GOT3 (cell line): ENCODE data around the gene SLC29A4.
"Not testable (repeated sequence)": the region's sequence is repeated elsewhere in the genome, so short reads cannot be mapped to it uniquely, and the experiment has no call there.

Experiments used
- DNase-seq: peaks from one replicate; lab custom pipeline; 2025; ENCODE audit warnings: mixed read lengths; lab: John Stamatoyannopoulos, UW

SLC29A4 gene

GRCh38 chr7:5323800-5324781 is 41.3 kb downstream of the SLC29A4 start:
- DNase-seq: not testable (repeated sequence)

GRCh38 chr7:5324961-5325360 is 42.2 kb downstream of the SLC29A4 start:
- no peak for DNase-seq

GRCh38 chr7:5330288-5330687 is 47.5 kb downstream of the SLC29A4 start:
- no peak for DNase-seq

GRCh38 chr7:5332579-5332978 is 49.8 kb downstream of the SLC29A4 start:
- DNase-seq: no peak

GRCh38 chr7:5333121-5334045 is 50.6 kb downstream of the SLC29A4 start:
- DNase-seq: no peak

- no peak for DNase-seq
Observed at GRCh38 chr7:5334671-5335070, 51.9 kb downstream of the SLC29A4 start.

- no peak for DNase-seq
Observed at GRCh38 chr7:5337047-5337446, 54.3 kb downstream of the SLC29A4 start.

GRCh38 chr7:5339955-5340354 is 57.2 kb downstream of the SLC29A4 start:
- DNase-seq: no peak

GRCh38 chr7:5342631-5343030 is 59.9 kb downstream of the SLC29A4 start:
- DNase-seq: no peak

- no peak for DNase-seq
Observed at GRCh38 chr7:5343884-5344283, 61.1 kb downstream of the SLC29A4 start.

- no peak for DNase-seq
Observed at GRCh38 chr7:5344342-5344741, 61.6 kb downstream of the SLC29A4 start.

- no peak for DNase-seq
Observed at GRCh38 chr7:5345171-5345570, 62.4 kb downstream of the SLC29A4 start.

GRCh38 chr7:5345671-5346070 is 62.9 kb downstream of the SLC29A4 start:
- DNase-seq: no peak

GRCh38 chr7:5348134-5349004 is 65.6 kb downstream of the SLC29A4 start:
- no peak for DNase-seq

- no peak for DNase-seq
Observed at GRCh38 chr7:5349005-5349380, 66.2 kb downstream of the SLC29A4 start.

GRCh38 chr7:5349437-5350173 is 66.9 kb downstream of the SLC29A4 start:
- DNase-seq: no peak

GRCh38 chr7:5350174-5350463 is 67.4 kb downstream of the SLC29A4 start:
- DNase-seq: no peak

GRCh38 chr7:5350600-5351385 is 68.0 kb downstream of the SLC29A4 start:
- DNase-seq: no peak

- no peak for DNase-seq
Observed at GRCh38 chr7:5351507-5352265, 68.9 kb downstream of the SLC29A4 start.
